Loucy (cell line): Measurements from ENCODE around the gene MBD6.

ENCODE experiments used
- H2AFZ ChIP-seq: fragments of 200-600 bp; sonication (generic); 2 replicates; pipeline ENCODE4 v1.6.0; 2016; ENCODE audit warnings: antibody characterized with exemption, mild to moderate bottlenecking, low read length, moderate library complexity
- H3F3A ChIP-seq: fragments of 200-600 bp; 2 replicates; pipeline ENCODE4 v1.6.0; 2016; ENCODE audit warnings: antibody characterized with exemption, low read depth, mild to moderate bottlenecking
- H3K27me3 ChIP-seq: fragments of 200-600 bp; sonication (generic); 2 replicates; pipeline ENCODE4 v1.6.1; 2014; ENCODE audit warnings: low read length, mild to moderate bottlenecking; ENCODE audit not compliant: insufficient read depth, poor library complexity, severe bottlenecking
- H3K36me3 ChIP-seq: fragments of 200-600 bp; sonication (generic); 2 replicates; pipeline ENCODE4 v1.6.1; 2016; ENCODE audit warnings: low read length; ENCODE audit not compliant: insufficient read depth
- H3K4me1 ChIP-seq: fragments of 200-600 bp; sonication (generic); 2 replicates; pipeline ENCODE4 v1.5.1; 2014; ENCODE audit warnings: low read length, mild to moderate bottlenecking; ENCODE audit not compliant: insufficient read depth, poor library complexity, severe bottlenecking
- H3K4me2 ChIP-seq: fragments of 200-600 bp; sonication (generic); 2 replicates; pipeline ENCODE4 v1.6.0; 2014; ENCODE audit warnings: antibody characterized with exemption, low read length, low read depth, mild to moderate bottlenecking; ENCODE audit not compliant: poor library complexity, severe bottlenecking
- H3K4me3 ChIP-seq: fragments of 200-600 bp; sonication (generic); 2 replicates; pipeline ENCODE4 v1.5.1; 2014; ENCODE audit warnings: low read length, mild to moderate bottlenecking, mixed read lengths; ENCODE audit not compliant: poor library complexity, severe bottlenecking
- H3K79me2 ChIP-seq: fragments of 200-600 bp; sonication (generic); 2 replicates; pipeline ENCODE4 v1.6.1; 2014; ENCODE audit warnings: low read length; ENCODE audit not compliant: insufficient read depth
- H3K9ac ChIP-seq: fragments of 200-600 bp; sonication (generic); 2 replicates; pipeline ENCODE4 v1.6.0; 2014; ENCODE audit warnings: mild to moderate bottlenecking, low read depth, low read length, moderate library complexity; ENCODE audit not compliant: poor library complexity, severe bottlenecking
- H3K9me2 ChIP-seq: fragments of 200-600 bp; sonication (generic); replicated peaks from 2 replicates; pipeline ENCODE4 v1.6.1; 2016; ENCODE audit warnings: low read depth, low read length, mixed read lengths
- H3K9me3 ChIP-seq: fragments of 200-600 bp; sonication (generic); 2 replicates; pipeline ENCODE4 v1.6.1; 2014; ENCODE audit warnings: mild to moderate bottlenecking, antibody characterized with exemption, low read length, low read depth; ENCODE audit not compliant: insufficient read depth
- H4K20me1 ChIP-seq: fragments of 200-600 bp; sonication (generic); 2 replicates; pipeline ENCODE4 v1.6.0; 2014; ENCODE audit warnings: antibody characterized with exemption, low read length, mild to moderate bottlenecking; ENCODE audit not compliant: insufficient read depth, poor library complexity, severe bottlenecking
- CTCF ChIP-seq: fragments of 200-600 bp; sonication (generic); conservative IDR thresholded peaks from 2 replicates; pipeline ENCODE4 v1.5.1; 2014; ENCODE audit warnings: mild to moderate bottlenecking, antibody characterized with exemption, low read length
- EZH2phosphoT487 ChIP-seq: fragments of 200-600 bp; IDR thresholded peaks from 2 replicates; pipeline ENCODE4 v1.6.1; 2018; ENCODE audit warnings: antibody characterized with exemption, mild to moderate bottlenecking, moderate library complexity, borderline replicate concordance

The MBD6 gene

GRCh38 chr12:57533108-57533507, 10.5 kb downstream of the MBD6 start:
- H3K9me3 ChIP-seq = no peaks in the 10 kb centered on the region
- H3K4me1 ChIP-seq = no peaks in the 10 kb centered on the region
- TF ChIP-seq EZH2phosphoT487 = no peak
- no peak for TF ChIP-seq CTCF
- H3K9me2 ChIP-seq = no peaks in the 10 kb centered on the region
- H3K4me3 ChIP-seq = no peak overlapping the region
- H4K20me1 ChIP-seq = no peaks in the 10 kb centered on the region
- no peak overlapping the region for H2AFZ ChIP-seq
- no peaks in the 10 kb centered on the region for H3K79me2 ChIP-seq
- H3K36me3 ChIP-seq = peaks cover 59% of the 10 kb centered on the region; the same call in 1 of the 2 replicates
- H3F3A ChIP-seq = no peaks in the 10 kb centered on the region; the same call in 1 of the 2 replicates
- no peak overlapping the region for H3K4me2 ChIP-seq
- H3K27me3 ChIP-seq = no peaks in the 10 kb centered on the region
- H3K9ac ChIP-seq = no peak overlapping the region

- no peaks in the 10 kb centered on the region for H3K9me3 ChIP-seq
These were observed 11.6 kb downstream of the MBD6 start for GRCh38 chr12:57534250-57534649.

GRCh38 chr12:57534991-57535543, 12.4 kb downstream of the MBD6 start:
- Histone ChIP-seq H3K79me2 (no peaks in the 10 kb centered on the region), H3K36me3 (peaks cover 47% of the 10 kb centered on the region; the same call in 1 of the 2 replicates)

More at GRCh38 chr12:57534250-57534649, 11.6 kb downstream of the MBD6 start:
- TF ChIP-seq EZH2phosphoT487 (no peak), CTCF (no peak)
- Histone ChIP-seq H3K4me3 (no peak overlapping the region), H3F3A (no peaks in the 10 kb centered on the region; the same call in 1 of the 2 replicates), H3K27me3 (no peaks in the 10 kb centered on the region), H3K9me2 (no peaks in the 10 kb centered on the region), H3K36me3 (peaks cover 54% of the 10 kb centered on the region; the same call in 1 of the 2 replicates), H3K9ac (no peak overlapping the region), H4K20me1 (no peaks in the 10 kb centered on the region), H3K79me2 (no peaks in the 10 kb centered on the region), H3K4me1 (no peaks in the 10 kb centered on the region), H2AFZ (no peak overlapping the region), H3K4me2 (no peak overlapping the region)

More at GRCh38 chr12:57534991-57535543, 12.4 kb downstream of the MBD6 start:
- no peaks in the 10 kb centered on the region for H3K9me3 ChIP-seq
- H3K4me3 ChIP-seq = no peak overlapping the region
- H2AFZ ChIP-seq = no peak overlapping the region
- no peaks in the 10 kb centered on the region for H3K4me1 ChIP-seq
- no peaks in the 10 kb centered on the region for H4K20me1 ChIP-seq
- H3F3A ChIP-seq = no peaks in the 10 kb centered on the region; the same call in 1 of the 2 replicates
- no peak overlapping the region for H3K4me2 ChIP-seq
- H3K9me2 ChIP-seq = no peaks in the 10 kb centered on the region
- TF ChIP-seq EZH2phosphoT487 (no peak), CTCF (no peak)
- H3K27me3 ChIP-seq = no peaks in the 10 kb centered on the region
- H3K9ac ChIP-seq = no peak overlapping the region
